ENCODE data around the gene PBRM1. TPM values are rescaled to one million over a fixed set of nuclear protein-coding genes. Genes with fewer than 3 reads are reported as not detected.

PBRM1 gene
- total and polyA plus RNA-seq, 2 donors (not counting 3 experiments of a cell fraction or from before 2014, with no cell fraction given) = 26.7 to 87.1 TPM

DNA sequence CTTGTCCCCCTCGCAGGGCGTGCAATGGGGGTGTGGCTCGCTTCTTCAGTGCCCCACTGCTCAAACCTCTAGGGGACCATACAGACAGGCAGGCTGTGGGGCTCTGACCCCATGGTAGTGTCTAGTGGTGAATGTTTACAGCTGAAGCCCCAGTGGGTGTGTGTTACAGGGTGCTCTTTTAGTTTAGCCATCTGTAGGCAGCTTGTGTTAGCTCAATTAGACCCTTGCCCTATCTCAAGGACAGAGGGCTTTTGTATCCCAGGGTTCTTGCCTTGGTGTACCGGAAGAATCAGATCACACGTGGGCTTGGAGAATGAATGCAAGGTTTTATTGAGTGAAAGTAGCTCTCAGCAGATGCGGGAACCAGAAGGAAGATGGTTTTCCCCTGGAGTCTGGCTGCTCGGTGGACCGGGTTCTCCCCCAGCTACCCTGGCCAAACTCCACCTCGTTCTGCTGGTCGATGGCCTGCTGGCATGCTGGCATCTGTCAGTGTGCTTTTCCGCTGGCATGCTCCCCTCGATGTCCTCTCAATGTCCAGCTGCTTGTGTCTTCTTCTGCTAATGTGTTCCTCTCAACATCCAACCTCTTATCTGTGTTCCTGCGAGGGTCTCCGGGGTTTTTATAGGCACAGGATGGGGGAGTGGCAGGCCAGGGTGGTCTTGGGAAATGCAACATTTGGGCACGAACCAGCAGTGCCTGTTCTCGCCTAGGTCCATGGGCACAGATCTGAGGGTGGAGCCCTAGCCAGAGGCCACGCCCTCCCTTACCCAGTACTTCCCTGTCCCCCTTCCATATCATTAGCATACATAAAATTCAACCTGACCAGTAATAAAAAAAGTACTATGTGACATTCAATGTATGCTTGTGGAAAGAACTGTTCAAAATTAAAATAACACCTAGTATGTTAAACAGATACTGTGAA, 26.8 kb upstream of the PBRM1 start:
- Histone ChIP-seq H3K9me3 (replicated peaks; ENCODE audit: control insufficient read depth, insufficient read depth, low read length) (no peaks in the 10 kb centered on the region), H4K20me1 (replicated peaks; ENCODE audit: control insufficient read depth, extremely low read depth, insufficient read depth, low read length) (no peaks in the 10 kb centered on the region), H3K36me3 (ENCODE audit: control insufficient read depth in 2 of 2, extremely low read depth in 1 of 2, insufficient read depth in 2 of 2, low read length in 2 of 2) (peaks cover 2 to 10% of the 10 kb centered on the region in 2 experiments), H3K9me1 (replicated peaks; ENCODE audit: control insufficient read depth, extremely low read depth, insufficient read depth, low read length) (no peaks in the 10 kb centered on the region), H3K27ac (ENCODE audit: insufficient read depth, low read depth, low read length) (no peak overlapping the region), H3K4me3 (replicated peaks in 1 of 3; ENCODE audit: insufficient read depth in 1 of 3, low read depth in 1 of 3, low read length in 3 of 3) (no peak overlapping the region), H2AFZ (ENCODE audit: low read depth, low read length) (no peak overlapping the region), H3K9ac (replicated peaks; ENCODE audit: extremely low read depth, insufficient read depth, low read length) (no peak overlapping the region), H3K4me2 (ENCODE audit: insufficient read depth, low read length) (no peak overlapping the region), H3K79me2 (ENCODE audit: control insufficient read depth, insufficient read depth, low read length) (peaks cover 3% of the 10 kb centered on the region), H3K4me1 (ENCODE audit: control insufficient read depth, extremely low read depth, insufficient read depth, low read length) (peaks cover 2% of the 10 kb centered on the region), H3K27me3 (ENCODE audit: control insufficient read depth in 2 of 2, insufficient read depth in 2 of 2, low read length in 2 of 2) (no peaks in the 10 kb centered on the region)
- FAIRE-seq (no peak), DNase-seq (ENCODE audit: low read depth, low spot score) (no peak)
- CTCF ChIA-PET = no interaction called here
- POLR2A ChIA-PET = no interaction called here
- TF ChIP-seq MYC (IDR thresholded peaks at IDR 0.05; ENCODE audit: low read depth, low read length) = no peak
- no peak for TF ChIP-seq EZH2 (IDR thresholded peaks at IDR 0.05; ENCODE audit: borderline replicate concordance, low read depth, low read length, severe bottlenecking)
- TF ChIP-seq POLR2AphosphoS5 (IDR thresholded peaks at IDR 0.05; ENCODE audit: insufficient read depth, low read depth, low read length) = no peak
- TF ChIP-seq, protein P1, sequence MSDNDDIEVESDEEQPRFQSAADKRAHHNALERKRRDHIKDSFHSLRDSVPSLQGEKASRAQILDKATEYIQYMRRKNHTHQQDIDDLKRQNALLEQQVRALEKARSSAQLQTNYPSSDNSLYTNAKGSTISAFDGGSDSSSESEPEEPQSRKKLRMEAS (IDR thresholded peaks at IDR 0.05; ENCODE audit: insufficient read depth, insufficient read length) = no peak
- no peak for TF ChIP-seq CTCF (IDR thresholded peaks at IDR 0.05; ENCODE audit: extremely low read depth in 1 of 2, insufficient read depth in 1 of 2, low read depth in 1 of 2, low read length in 2 of 2)
- TF ChIP-seq JUN (IDR thresholded peaks at IDR 0.05; ENCODE audit: borderline replicate concordance, insufficient read depth, insufficient read length, low read depth) = no peak
- no peak for TF ChIP-seq FOS (IDR thresholded peaks at IDR 0.05; ENCODE audit: borderline replicate concordance, insufficient read depth, low read length)
- TF ChIP-seq GATA2 (IDR thresholded peaks at IDR 0.05; ENCODE audit: insufficient read depth, insufficient read length, low read depth, low read length) = no peak
- no peak for TF ChIP-seq POLR2A (IDR thresholded peaks at IDR 0.05; ENCODE audit: low read depth, low read length)
- BruUV-seq (replicated peaks) = no TSS peak
- dilution Hi-C loops (cut with MboI; ENCODE audit: extremely low pct_ligation_motif_present, low sequenced_read_pairs) (no loop called here), intact Hi-C loops (cut with micrococcal nuclease) (no loop called here)
